ENCODE results near the gene TRPM5.

DNA sequence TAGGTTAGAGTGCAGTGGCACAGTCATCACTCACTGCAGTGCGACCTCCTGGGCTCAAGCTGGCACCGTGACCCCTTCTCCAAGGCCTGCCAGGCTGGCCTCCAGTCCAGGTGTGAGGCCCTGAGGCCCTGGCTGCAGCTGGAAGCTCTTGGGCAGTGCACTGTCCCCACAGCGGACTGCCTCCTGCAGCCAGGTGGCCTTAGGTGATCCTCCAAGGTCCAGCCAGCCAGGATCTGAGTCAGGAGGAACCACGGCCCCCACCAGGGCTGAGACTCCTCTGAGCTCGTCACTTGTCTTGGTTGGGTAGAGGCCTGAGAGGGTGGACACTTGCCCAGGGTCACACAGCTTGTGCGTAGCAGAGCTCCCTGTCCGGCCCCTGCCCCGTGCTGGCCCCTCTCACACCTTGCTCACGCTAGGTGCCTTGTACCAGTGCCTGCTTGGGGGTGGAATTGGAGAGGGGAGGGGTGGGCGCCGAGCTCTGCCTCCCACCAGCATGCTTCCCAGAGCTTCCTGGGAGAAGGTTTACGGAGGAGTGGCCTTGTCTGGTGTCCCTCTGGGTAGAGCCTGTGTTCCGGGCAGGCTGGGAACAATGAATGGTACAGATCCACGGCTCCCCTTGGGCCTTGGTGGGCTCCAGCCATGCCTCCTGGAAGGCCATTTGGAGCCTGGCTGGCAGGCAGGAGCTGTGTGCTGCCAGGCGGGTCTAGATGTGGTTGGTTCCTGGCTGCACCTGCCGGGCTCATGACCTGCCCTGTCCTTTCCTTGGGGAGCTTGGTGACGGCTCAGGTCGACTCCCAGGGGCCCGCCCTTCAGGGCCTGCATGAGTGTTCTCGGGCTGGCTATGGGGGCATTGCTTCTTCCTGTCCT is 21.1 kb upstream of the TRPM5 start:
- TF ChIP-seq, protein P1, sequence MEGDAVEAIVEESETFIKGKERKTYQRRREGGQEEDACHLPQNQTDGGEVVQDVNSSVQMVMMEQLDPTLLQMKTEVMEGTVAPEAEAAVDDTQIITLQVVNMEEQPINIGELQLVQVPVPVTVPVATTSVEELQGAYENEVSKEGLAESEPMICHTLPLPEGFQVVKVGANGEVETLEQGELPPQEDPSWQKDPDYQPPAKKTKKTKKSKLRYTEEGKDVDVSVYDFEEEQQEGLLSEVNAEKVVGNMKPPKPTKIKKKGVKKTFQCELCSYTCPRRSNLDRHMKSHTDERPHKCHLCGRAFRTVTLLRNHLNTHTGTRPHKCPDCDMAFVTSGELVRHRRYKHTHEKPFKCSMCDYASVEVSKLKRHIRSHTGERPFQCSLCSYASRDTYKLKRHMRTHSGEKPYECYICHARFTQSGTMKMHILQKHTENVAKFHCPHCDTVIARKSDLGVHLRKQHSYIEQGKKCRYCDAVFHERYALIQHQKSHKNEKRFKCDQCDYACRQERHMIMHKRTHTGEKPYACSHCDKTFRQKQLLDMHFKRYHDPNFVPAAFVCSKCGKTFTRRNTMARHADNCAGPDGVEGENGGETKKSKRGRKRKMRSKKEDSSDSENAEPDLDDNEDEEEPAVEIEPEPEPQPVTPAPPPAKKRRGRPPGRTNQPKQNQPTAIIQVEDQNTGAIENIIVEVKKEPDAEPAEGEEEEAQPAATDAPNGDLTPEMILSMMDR (IDR thresholded peaks at IDR 0.05), result no peak
- no peak for TF ChIP-seq EP300 (IDR thresholded peaks at IDR 0.05)
